HepG2 (cell line): ENCODE results near the gene NAE1. TPM values are rescaled to one million over a fixed set of nuclear protein-coding genes. Genes with fewer than 3 reads are reported as not detected.

Source experiments
- ATAC-seq: fragments of 200-7000 bp; cut with Tn5 transposase; 3 replicates; pipeline ENCODE4 v1.9.1; 2020; ENCODE audit warnings: mild to moderate bottlenecking, moderate library complexity
- BruUV-seq: library from RNA; stranded (reverse); fragments of 400-500 nt; replicated peaks from 2 replicates; lab custom pipeline; 2021; lab: Mats Ljungman, UMichigan
- CTCF ChIA-PET: fragments of 300-600 bp; formaldehyde crosslinking; extraction: SDS; loops from one replicate; lab custom pipeline; 2021; ENCODE audit warnings: low total read pairs, inconsistent platforms, low intra/inter-chr PET ratio; lab: Yijun Ruan, JAX
- POLR2A ChIA-PET: fragments of 350-600 bp; sonication (Branson Sonifier 250); formaldehyde crosslinking; loops from one replicate; lab custom pipeline; 2020; ENCODE audit warnings: antibody characterized with exemption, inconsistent platforms; lab: Yijun Ruan, JAX
- DNase-seq: peaks from one replicate; pipeline ENCODE4 v3.0.0-alpha.2; 2015; ENCODE audit warnings: low spot score
- FAIRE-seq: peaks from 3 replicates; lab custom pipeline; 2011; peaks lifted over from hg19 to GRCh38; lab: Jason Lieb, UNC
- H2AFZ ChIP-seq: one replicate; pipeline ENCODE4 v1.6.1; 2011; ENCODE audit warnings: low read length, inconsistent platforms
- H3K27ac ChIP-seq: fragments of 300-600 bp; 3 replicates; pipeline ENCODE4 v1.8.0; 2011; ENCODE audit warnings: mixed run types, mild to moderate bottlenecking, mixed read lengths, low read length, inconsistent platforms; ENCODE audit not compliant: insufficient read depth; ENCODE audit errors: extremely low read length
- H3K27me3 ChIP-seq, 2 experiments: fragments of 200-600 bp in 1 of 2; 2 replicates in 1 of 2; 3 replicates in 1 of 2; pipeline versions ENCODE4 v1.6.0 to v1.8.0; 2011; ENCODE audit warnings: low read length in 2 of 2, mild to moderate bottlenecking in 2 of 2, moderate library complexity in 2 of 2, inconsistent platforms in 1 of 2; ENCODE audit not compliant: insufficient read depth in 2 of 2, control insufficient read depth in 1 of 2
- H3K36me3 ChIP-seq, 2 experiments: fragments of 200-600 bp in 1 of 2; replicated peaks in 1 of 2; 2 replicates in 1 of 2; 3 replicates in 1 of 2; pipeline versions ENCODE4 v1.5.1 to v1.8.0; 2011; ENCODE audit warnings: low read length in 2 of 2, inconsistent platforms in 1 of 2; ENCODE audit not compliant: insufficient read depth in 2 of 2, control insufficient read depth in 1 of 2
- H3K4me1 ChIP-seq: 2 replicates; pipeline ENCODE4 v1.5.1; 2012; ENCODE audit warnings: low read length, inconsistent platforms; ENCODE audit not compliant: insufficient read depth
- H3K4me2 ChIP-seq: 2 replicates; pipeline ENCODE4 v1.6.0; 2011; ENCODE audit warnings: low read depth, low read length, inconsistent platforms
- H3K4me3 ChIP-seq, 3 experiments: fragments of 200-600 bp in 1 of 3; sonication (generic), shearing (Covaris generic) in 1 of 3; replicated peaks in 1 of 3; 2 replicates each; pipeline ENCODE4 v1.5.1; 2011 to 2016; ENCODE audit warnings: low read length in 3 of 3, inconsistent platforms in 2 of 3, low read depth in 2 of 3, mild to moderate bottlenecking in 2 of 3, control low read depth in 1 of 3, mixed read lengths in 1 of 3; ENCODE audit not compliant: insufficient read depth in 1 of 3
- H3K79me2 ChIP-seq: one replicate; pipeline ENCODE4 v1.6.1; 2011; ENCODE audit warnings: low read length, inconsistent platforms; ENCODE audit not compliant: insufficient read depth
- H3K9ac ChIP-seq: 2 replicates; pipeline ENCODE4 v1.6.0; 2011; ENCODE audit warnings: mild to moderate bottlenecking, low read depth, low read length, inconsistent platforms; ENCODE audit not compliant: insufficient read depth
- H3K9me3 ChIP-seq: 2 replicates; pipeline ENCODE4 v1.5.1; 2012; ENCODE audit warnings: mild to moderate bottlenecking, low read length
- H4K20me1 ChIP-seq: 2 replicates; pipeline ENCODE4 v1.6.0; 2011; ENCODE audit warnings: inconsistent platforms, mild to moderate bottlenecking, low read length, moderate library complexity; ENCODE audit not compliant: insufficient read depth
- ARHGAP35 ChIP-seq: sonication (generic); formaldehyde crosslinking; IDR thresholded peaks from 2 replicates; pipeline ENCODE4 v1.9.0; 2022; ENCODE audit warnings: mild to moderate bottlenecking, inconsistent platforms, moderate library complexity, missing genetic modification reagents, borderline replicate concordance
- BCL3 ChIP-seq: sonication (generic); formaldehyde crosslinking; IDR thresholded peaks from 2 replicates; pipeline ENCODE4 v1.5.1; 2020; ENCODE audit warnings: mild to moderate bottlenecking, missing genetic modification reagents, moderate library complexity
- CENPBD1 ChIP-seq: sonication (generic); formaldehyde crosslinking; IDR thresholded peaks from 2 replicates; pipeline ENCODE4 v1.8.0; 2022; ENCODE audit warnings: missing genetic modification reagents, low read depth, mild to moderate bottlenecking, borderline replicate concordance
- CREB1 ChIP-seq, 2 experiments: fragments of 450-650 bp in 1 of 2; IDR thresholded peaks; 2 replicates each; pipeline ENCODE4 v1.6.1; 2016 to 2017; ENCODE audit warnings: control low read depth in 1 of 2, mild to moderate bottlenecking in 1 of 2, missing compliant biosample characterization in 1 of 2, missing genetic modification characterization in 1 of 2
- GATA4 ChIP-seq: sonication (generic); IDR thresholded peaks from 2 replicates; pipeline ENCODE4 v1.6.1; 2016; ENCODE audit warnings: antibody characterized with exemption, low read depth, borderline replicate concordance
- JUNB ChIP-seq: sonication (generic); formaldehyde crosslinking; IDR thresholded peaks from 2 replicates; pipeline ENCODE4 v1.8.0; 2022; ENCODE audit warnings: missing genetic modification reagents, mild to moderate bottlenecking, borderline replicate concordance
- MZF1 ChIP-seq: sonication (generic); formaldehyde crosslinking; IDR thresholded peaks from 2 replicates; pipeline ENCODE4 v1.8.1; 2023; ENCODE audit warnings: mild to moderate bottlenecking, missing genetic modification reagents, borderline replicate concordance
- NFE2L2 ChIP-seq: fragments of 150-350 bp; IDR thresholded peaks from 2 replicates; pipeline ENCODE4 v1.6.1; 2014; ENCODE audit warnings: low read length
- SNAI1 ChIP-seq: sonication (generic); formaldehyde crosslinking; IDR thresholded peaks from 2 replicates; pipeline ENCODE4 v1.5.0; 2020; ENCODE audit warnings: mild to moderate bottlenecking, missing genetic modification reagents, borderline replicate concordance
- THAP11 ChIP-seq: IDR thresholded peaks from 2 replicates; pipeline ENCODE4 v1.6.1; 2016; ENCODE audit warnings: missing biosample characterization, missing genetic modification reagents
- ZC3H4 ChIP-seq: sonication (generic); formaldehyde crosslinking; IDR thresholded peaks from 2 replicates; pipeline ENCODE4 v1.4.0; 2020; ENCODE audit warnings: missing genetic modification reagents, borderline replicate concordance
- ZGPAT ChIP-seq: IDR thresholded peaks from 2 replicates; pipeline ENCODE4 v1.6.1; 2016; ENCODE audit warnings: mild to moderate bottlenecking
- ZNF121 ChIP-seq: sonication (generic); formaldehyde crosslinking; IDR thresholded peaks from 2 replicates; pipeline ENCODE4 v1.5.0; 2020; ENCODE audit warnings: mild to moderate bottlenecking, missing genetic modification reagents
- ZNF615 ChIP-seq: sonication (generic); formaldehyde crosslinking; IDR thresholded peaks from 2 replicates; pipeline ENCODE4 v1.5.0; 2020; ENCODE audit warnings: mild to moderate bottlenecking, missing genetic modification reagents, borderline replicate concordance
- ZNF749 ChIP-seq: sonication (generic); formaldehyde crosslinking; IDR thresholded peaks from 2 replicates; pipeline ENCODE4 v1.8.0; 2022; ENCODE audit warnings: mild to moderate bottlenecking, missing genetic modification reagents, moderate library complexity, borderline replicate concordance
- ZNF800 ChIP-seq: sonication (generic); formaldehyde crosslinking; IDR thresholded peaks from 2 replicates; pipeline ENCODE4 v1.4.0; 2020; ENCODE audit warnings: missing genetic modification reagents
- WGBS: methylation state at CpG from one replicate; pipeline ENCODE4 v1.1.6; 2017; ENCODE audit warnings: low lambda C conversion rate; 5-methylcytosine and 5-hydroxymethylcytosine counted together
- in situ Hi-C: cut with HindIII; loops from 2 replicates; pipeline ENCODE4 v1.10.0; 2017; ENCODE audit warnings: low pct_unique_long_range_greater_than_20kb; ENCODE audit not compliant: extremely low pct_ligation_motif_present
- intact Hi-C: fragments of 100-400 bp; cut with micrococcal nuclease; formaldehyde crosslinking; loops from one replicate; pipeline ENCODE4 v1.10.0; 2022; ENCODE audit not compliant: unreplicated experiment
- polyA plus RNA-seq, 8 experiments: library from polyadenylated mRNA; depleted of rRNA in 3 of 8; stranded (reverse) in 7 of 8; unstranded in 1 of 8; fragments of >200 nt; fragmentation: Illumina TruSeq in 4 of 8; extraction: Trizol in 4 of 8; gene quantifications; 2 replicates each; pipeline versions ENCODE4 v1.2.1 to v1.2.3, GENCODE V29; 2011 to 2016; ENCODE audit warnings: low read depth in 4 of 8, missing spikeins in 1 of 8, mixed read lengths in 1 of 8; ENCODE audit not compliant: insufficient read depth in 1 of 8
- total RNA-seq, 5 experiments: library from RNA; depleted of rRNA; stranded (reverse); fragments of >200 nt; fragmentation: Illumina TruSeq; extraction: Trizol; gene quantifications; 2 replicates each; pipeline ENCODE4 v1.2.3, GENCODE V29; 2016; ENCODE audit warnings: low read depth in 1 of 5

NAE1 gene
- total and polyA plus RNA-seq, 2 of the 13 experiments (the other 11 are each of a cell fraction or from before 2014, with no cell fraction given) = 95.7 to 206 TPM

- no peak for TF ChIP-seq ZC3H4
- TF ChIP-seq ZNF121 (CRISPR knock-in tag) = no peak
- no peak for TF ChIP-seq BCL3
- TF ChIP-seq MZF1 (CRISPR knock-in tag) = no peak
- no peak for TF ChIP-seq ZNF615 (CRISPR knock-in tag)
- TF ChIP-seq ZGPAT (CRISPR knock-in tag) = no peak
- TF ChIP-seq GATA4 = no peak
- no peak for TF ChIP-seq NFE2L2
- TF ChIP-seq JUNB (CRISPR knock-in tag) = no peak
- no peak for TF ChIP-seq CREB1 (IDR thresholded peaks at IDR 0.05)
- no peak for TF ChIP-seq CREB1 (CRISPR knock-in tag; IDR thresholded peaks at IDR 0.05)
- no peak for TF ChIP-seq ARHGAP35 (CRISPR knock-in tag)
- no peak for TF ChIP-seq CENPBD1 (CRISPR knock-in tag)
- TF ChIP-seq ZNF749 (CRISPR knock-in tag) = no peak
- no peak for TF ChIP-seq SNAI1 (CRISPR knock-in tag)
- TF ChIP-seq ZNF800 (CRISPR knock-in tag) = no peak
- TF ChIP-seq THAP11 (CRISPR knock-in tag) = no peak
- ATAC-seq (no peak), DNase-seq (no peak), FAIRE-seq (no peak)
- H3K27ac ChIP-seq = no peak overlapping the region
- peak overlapping the region; percentile 47 to 74 (median 48); a peak in 3 of 6 replicates for H3K4me3 ChIP-seq
- no peaks in the 10 kb centered on the region for H3K79me2 ChIP-seq
- H3K27me3 ChIP-seq = peaks cover 7 to 74% of the 10 kb centered on the region in 2 experiments; a peak in 4 of 5 replicates
- in situ Hi-C loops = no loop called here
- no peaks in the 10 kb centered on the region for H3K36me3 ChIP-seq
- ChIA-PET CTCF (no interaction called here), POLR2A (interaction anchor here (1.4 to 1.7 kb wide), 2 partner anchors 15 to 22 kb away, joined by 3 to 7 read pairs; partner anchors contain the start of gene NAE1)
- H3K4me1 ChIP-seq = peaks cover 15% of the 10 kb centered on the region; the same call in 1 of the 2 replicates
- 15% methylated on average over 10 of the region's 10 CpGs for WGBS
- no peak overlapping the region for H2AFZ ChIP-seq
- H3K9me3 ChIP-seq = no peaks in the 10 kb centered on the region
- intact Hi-C loops = loop anchor here (10.0 kb wide), 1 partner anchor 90 kb away; the partner anchor contains the start of gene DYNC1LI2
- no peaks in the 10 kb centered on the region for H4K20me1 ChIP-seq
- peak overlapping the region; percentile 84 for H3K4me2 ChIP-seq
- no TSS peak for BruUV-seq
- no peak overlapping the region for H3K9ac ChIP-seq
Measured at GRCh38 chr16:66845080-66845410, 14.3 kb upstream of the NAE1 start.
